ENCODE results near the gene GPR37. TPM values are rescaled to one million over a fixed set of nuclear protein-coding genes. Genes with fewer than 3 reads are reported as not detected.

The GPR37 gene
- total and polyA plus RNA-seq, 10 of the 15 experiments (the other 5 are each of a cell fraction or from before 2014, with no cell fraction given): 0.02 TPM; not detected in 9

Other genes starting within 250 kb of the GPR37 start
- 39.4 and 60.4 TPM in 2 replicates for gene POT1, start 164.0 kb upstream of the GPR37 start, total RNA-seq (2014; rRNA removed)
- 49.9 and 51.9 TPM in 2 replicates for gene POT1, start 164.0 kb upstream of the GPR37 start, total RNA-seq (2014; rRNA removed; fragmentation: Illumina TruSeq; extraction: Trizol)
- gene POT1, start 164.0 kb upstream of the GPR37 start, total RNA-seq (2021): 28.1 and 31.1 TPM in 2 replicates
- gene POT1, start 164.0 kb upstream of the GPR37 start, polyA plus RNA-seq (2011; rRNA removed): 87.0 and 133 TPM in 2 replicates
- 45.2 and 66.9 TPM in 2 replicates for gene POT1, start 164.0 kb upstream of the GPR37 start, polyA plus RNA-seq (2014; fragmentation: Illumina TruSeq; extraction: Trizol)
- gene POT1, start 164.0 kb upstream of the GPR37 start, polyA plus RNA-seq (2014; fragmentation: Nextera tagmentation; extraction: Ambion mirVana): 10 to 100 TPM; 16.3 to 17.1 TPM
- gene POT1, start 164.0 kb upstream of the GPR37 start, polyA plus RNA-seq (2014; rRNA removed): 24.6 and 37.8 TPM in 2 replicates
- gene POT1, start 164.0 kb upstream of the GPR37 start, polyA plus RNA-seq (2016; fragmentation: Nextera tagmentation; extraction: Ambion mirVana): 10 to 100 TPM; 21.1 to 30.1 TPM

Measured in GM12878 (cell line).